ENCODE measurements around the gene RELB. TPM values are rescaled to one million over a fixed set of nuclear protein-coding genes. Genes with fewer than 3 reads are reported as not detected.

Gene RELB
- total RNA-seq, 5 donors from 2014 or later (not counting 1 experiment from before 2014, with no cell fraction given) = 29.4 to 65.5 (median 40.4) TPM

- POLR2A ChIA-PET = interaction anchor here in 1 of 2 donors (0.6 kb wide), 1 partner anchor 350 kb away, joined by 3 read pairs; no protein-coding TSS in a partner anchor
Measured at GRCh38 chr19:45078390-45079062, 77.3 kb downstream of the RELB start.

DNA sequence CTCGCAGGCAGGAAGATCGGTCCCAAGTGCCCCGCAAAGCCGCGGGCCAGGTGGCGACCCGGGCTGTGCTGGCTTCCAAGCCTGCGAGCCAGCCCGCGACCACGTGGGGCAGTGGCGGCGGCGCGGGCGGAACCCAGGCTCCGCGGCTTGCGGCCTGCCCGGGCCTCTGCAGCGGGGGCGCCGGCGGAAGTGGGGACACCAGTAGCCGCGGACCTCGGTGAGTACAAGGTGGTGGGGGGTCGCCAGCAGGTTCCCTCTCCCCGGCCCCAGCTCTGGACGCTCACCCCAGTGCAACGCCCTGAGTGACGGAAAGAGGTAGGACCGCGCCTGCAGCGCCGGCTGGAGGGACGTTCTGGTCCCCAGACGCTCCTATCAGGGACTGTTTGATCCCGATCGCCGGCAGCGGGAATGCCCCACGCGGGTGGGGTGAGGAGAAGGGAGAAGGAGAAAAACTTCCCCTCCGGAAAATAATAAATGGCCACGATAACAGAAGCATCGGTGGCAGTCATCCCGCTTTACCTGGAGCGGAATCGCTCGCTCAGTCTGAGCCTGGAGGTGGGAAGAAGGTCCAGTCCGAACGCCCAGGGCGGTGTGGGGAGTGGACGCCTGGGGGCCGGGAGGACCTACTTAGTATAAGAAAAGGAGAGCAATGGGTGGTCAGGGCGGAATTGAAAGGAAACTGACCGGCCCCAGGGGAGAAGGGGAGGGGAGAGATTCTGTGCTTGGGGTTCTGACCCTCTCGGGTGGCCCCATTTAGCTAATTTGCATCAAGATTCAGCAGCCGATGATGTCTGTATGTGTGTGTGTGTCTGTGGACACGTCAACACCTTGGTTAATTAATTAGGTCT, 78.0 kb downstream of the RELB start, which contains the start of gene GEMIN7:
Gene GEMIN7 (plus strand): TSS at position 198 of the 848 bp plus-strand sequence. CDS start 10,855 bp downstream, outside the sequence.
- WGBS (ENCODE audit: insufficient coverage) = under 1% methylated on average over 54 of the region's 61 CpGs
- Mint-ChIP-seq H3K27me3 (no peaks in the 10 kb centered on the region), H3K27ac (peak within 1 kb of the TSS; percentile 85), H3K36me3 (peaks cover 12% of the 10 kb centered on the region), H3K4me1 (peaks cover 44 to 65% (median 49%) of the 10 kb centered on the region in 3 donors), H3K9me3 (no peaks in the 10 kb centered on the region), H3K4me3 (peak within 1 kb of the TSS; percentile 92 to 99 (median 93))
- ChIA-PET POLR2A (no interaction called here), CTCF (interaction anchor here in 1 of 2 donors (0.5 to 1.2 kb wide), 5 partner anchors 13 to 104 kb away, joined by 3 to 8 read pairs (median 3); no protein-coding TSS in a partner anchor)
- Histone ChIP-seq H3K36me3 (ENCODE audit: control insufficient read depth in 2 of 2, extremely low read depth in 1 of 2, insufficient read depth in 1 of 2, low read length in 1 of 2) (peaks cover 2 to 11% of the 10 kb centered on the region in 2 donors), H3K9me3 (no peaks in the 10 kb centered on the region), H3K27ac (ENCODE audit: low read length) (peak within 1 kb of the TSS; percentile 66), H3K27me3 (replicated peaks in 1 of 2; ENCODE audit: control insufficient read depth in 2 of 2, extremely low read depth in 1 of 2, insufficient read depth in 2 of 2, low read length in 1 of 2) (no peaks in the 10 kb centered on the region), H3K4me3 (ENCODE audit: control insufficient read depth in 1 of 2, extremely low read depth in 1 of 2, low read length in 1 of 2) (peak within 1 kb of the TSS; percentile 89 to 95), H3K4me1 (ENCODE audit: control insufficient read depth in 1 of 2, extremely low read depth in 1 of 2, insufficient read depth in 2 of 2, low read length in 2 of 2) (peaks cover 27 to 61% of the 10 kb centered on the region in 2 experiments)
- ATAC-seq (replicated peaks in 1 of 4) (peak; percentile 74 to 77 (median 76)), DNase-seq (peak; percentile 50 to 85 (median 70))

More at GRCh38 chr19:45078390-45079062, 77.3 kb downstream of the RELB start:
- peak overlapping the region; percentile 89 to 95 for H3K4me3 ChIP-seq (ENCODE audit: control insufficient read depth in 1 of 2, extremely low read depth in 1 of 2, low read length in 1 of 2)
- no peaks in the 10 kb centered on the region for H3K27me3 Mint-ChIP-seq
- H3K36me3 ChIP-seq (ENCODE audit: control insufficient read depth in 2 of 2, extremely low read depth in 1 of 2, insufficient read depth in 1 of 2, low read length in 1 of 2) = peaks cover 2 to 11% of the 10 kb centered on the region in 2 donors
- 0% methylated on average over 1 of the region's 10 CpGs for WGBS (ENCODE audit: insufficient coverage)
- peak overlapping the region; percentile 1 for H3K27ac ChIP-seq (ENCODE audit: low read length)
- H3K4me1 ChIP-seq (ENCODE audit: control insufficient read depth in 1 of 2, extremely low read depth in 1 of 2, insufficient read depth in 2 of 2, low read length in 2 of 2) = peaks cover 27 to 61% of the 10 kb centered on the region in 2 experiments
- peak overlapping the region; percentile 92 to 99 (median 93) for H3K4me3 Mint-ChIP-seq
- peaks cover 12% of the 10 kb centered on the region for H3K36me3 Mint-ChIP-seq
- no peaks in the 10 kb centered on the region for H3K27me3 ChIP-seq (replicated peaks in 1 of 2; ENCODE audit: control insufficient read depth in 2 of 2, extremely low read depth in 1 of 2, insufficient read depth in 2 of 2, low read length in 1 of 2)
- DNase-seq (no peak), ATAC-seq (replicated peaks in 1 of 4) (no peak)
- no peaks in the 10 kb centered on the region for H3K9me3 Mint-ChIP-seq
- peak overlapping the region; percentile 49 to 66 for H3K27ac Mint-ChIP-seq
- peaks cover 44 to 65% (median 49%) of the 10 kb centered on the region in 3 donors for H3K4me1 Mint-ChIP-seq
- CTCF ChIA-PET = interaction anchor here in 1 of 2 donors (0.5 kb wide), 1 partner anchor 14 kb away, joined by 3 read pairs; no protein-coding TSS in a partner anchor
- no peaks in the 10 kb centered on the region for H3K9me3 ChIP-seq

DNA sequence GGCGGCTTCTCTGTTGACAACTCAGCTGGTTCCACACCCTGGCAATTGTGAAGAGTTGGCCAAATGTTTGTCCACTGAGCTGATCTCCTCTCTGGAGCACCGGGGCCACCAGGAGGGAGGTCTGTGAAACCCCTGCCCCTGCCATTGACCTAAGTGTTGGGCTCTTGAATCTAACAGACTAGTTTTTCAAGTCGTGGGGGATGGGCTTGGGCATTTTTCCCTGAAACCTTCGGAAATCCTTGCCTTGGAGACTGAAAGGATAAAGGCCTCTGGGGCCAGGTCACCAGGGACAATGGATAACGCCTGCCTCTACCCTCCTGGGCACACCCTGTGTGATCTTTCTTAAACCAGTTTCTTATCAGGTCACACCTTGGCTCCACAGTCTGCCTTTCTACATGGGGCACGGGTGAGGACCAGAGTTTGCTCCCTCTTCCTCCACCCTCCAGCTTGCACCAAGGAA, 78.7 kb downstream of the RELB start:
- Mint-ChIP-seq H3K27ac (peak overlapping the region; percentile 85), H3K4me3 (peak overlapping the region; percentile 92 to 99 (median 93)), H3K27me3 (no peaks in the 10 kb centered on the region), H3K9me3 (no peaks in the 10 kb centered on the region), H3K36me3 (peaks cover 12% of the 10 kb centered on the region), H3K4me1 (peaks cover 44 to 60% (median 46%) of the 10 kb centered on the region in 3 donors)
- peak in 1 of 35 experiments; percentile 35 for DNase-seq
- CTCF ChIA-PET = interaction anchor here (0.5 to 1.2 kb wide), 6 partner anchors 12 to 104 kb away, joined by 3 to 8 read pairs (median 4); partner anchors contain the start of gene TRAPPC6A (in 1 of the 2)
- WGBS (ENCODE audit: insufficient coverage) = 19% methylated on average over 4 of the region's 6 CpGs
- ATAC-seq (replicated peaks in 1 of 4) = no peak
- H3K4me3 ChIP-seq (ENCODE audit: control insufficient read depth in 1 of 2, extremely low read depth in 1 of 2, low read length in 1 of 2) = peak overlapping the region; percentile 89 to 95
- POLR2A ChIA-PET = no interaction called here
- H3K36me3 ChIP-seq (ENCODE audit: control insufficient read depth in 2 of 2, extremely low read depth in 1 of 2, insufficient read depth in 1 of 2, low read length in 1 of 2) = peaks cover 2 to 11% of the 10 kb centered on the region in 2 donors
- peak overlapping the region; percentile 66 for H3K27ac ChIP-seq (ENCODE audit: low read length)
- no peaks in the 10 kb centered on the region for H3K27me3 ChIP-seq (replicated peaks in 1 of 2; ENCODE audit: control insufficient read depth in 2 of 2, extremely low read depth in 1 of 2, insufficient read depth in 2 of 2, low read length in 1 of 2)
- no peaks in the 10 kb centered on the region for H3K9me3 ChIP-seq
- H3K4me1 ChIP-seq (ENCODE audit: control insufficient read depth in 1 of 2, extremely low read depth in 1 of 2, insufficient read depth in 2 of 2, low read length in 2 of 2) = peaks cover 27 to 55% of the 10 kb centered on the region in 2 experiments

- 93% methylated on average over 2 of the region's 5 CpGs for WGBS (ENCODE audit: insufficient coverage)
- H3K4me1 Mint-ChIP-seq = peaks cover 38 to 56% (median 41%) of the 10 kb centered on the region in 3 donors
- peaks cover 2 to 15% of the 10 kb centered on the region in 2 donors for H3K36me3 ChIP-seq (ENCODE audit: control insufficient read depth in 2 of 2, extremely low read depth in 1 of 2, insufficient read depth in 1 of 2, low read length in 1 of 2)
Measured at GRCh38 chr19:45082170-45082569, 80.9 kb downstream of the RELB start.

GRCh38 chr19:45086480-45086879, 85.2 kb downstream of the RELB start:
- H3K36me3 ChIP-seq (ENCODE audit: control insufficient read depth in 2 of 2, extremely low read depth in 1 of 2, insufficient read depth in 1 of 2, low read length in 1 of 2) = peaks cover 8 to 24% of the 10 kb centered on the region in 2 donors
- Mint-ChIP-seq H3K27ac (peak overlapping the region; percentile 68 to 98), H3K9me3 (no peaks in the 10 kb centered on the region), H3K36me3 (peaks cover 24% of the 10 kb centered on the region), H3K27me3 (no peaks in the 10 kb centered on the region), H3K4me3 (no peak overlapping the region), H3K4me1 (peaks cover 34 to 48% (median 41%) of the 10 kb centered on the region in 3 donors)
- H3K27ac ChIP-seq (ENCODE audit: low read length) = no peak overlapping the region
- no peaks in the 10 kb centered on the region for H3K9me3 ChIP-seq
- H3K27me3 ChIP-seq (replicated peaks in 1 of 2; ENCODE audit: control insufficient read depth in 2 of 2, extremely low read depth in 1 of 2, insufficient read depth in 2 of 2, low read length in 1 of 2) = no peaks in the 10 kb centered on the region
- ChIA-PET POLR2A (no interaction called here), CTCF (no interaction called here)
- H3K4me1 ChIP-seq (ENCODE audit: control insufficient read depth in 1 of 2, extremely low read depth in 1 of 2, insufficient read depth in 2 of 2, low read length in 2 of 2) = peaks cover 5 to 45% of the 10 kb centered on the region in 2 experiments
- H3K4me3 ChIP-seq (ENCODE audit: control insufficient read depth in 1 of 2, extremely low read depth in 1 of 2, low read length in 1 of 2) = no peak overlapping the region
- no peak for ATAC-seq (replicated peaks in 1 of 4)
- WGBS (ENCODE audit: insufficient coverage) = 100% methylated on average over 1 of the region's 4 CpGs
- no peak for DNase-seq

More at GRCh38 chr19:45082170-45082569, 80.9 kb downstream of the RELB start:
- Mint-ChIP-seq H3K4me3 (peak overlapping the region; percentile 26 to 54 (median 29)), H3K27me3 (no peaks in the 10 kb centered on the region), H3K9me3 (no peaks in the 10 kb centered on the region), H3K27ac (no peak overlapping the region), H3K36me3 (peaks cover 18% of the 10 kb centered on the region)
- CTCF ChIA-PET = no interaction called here
- H3K9me3 ChIP-seq = no peaks in the 10 kb centered on the region
- POLR2A ChIA-PET = no interaction called here
- H3K4me1 ChIP-seq (ENCODE audit: control insufficient read depth in 1 of 2, extremely low read depth in 1 of 2, insufficient read depth in 2 of 2, low read length in 2 of 2) = peaks cover 17 to 38% of the 10 kb centered on the region in 2 experiments
- H3K27me3 ChIP-seq (replicated peaks in 1 of 2; ENCODE audit: control insufficient read depth in 2 of 2, extremely low read depth in 1 of 2, insufficient read depth in 2 of 2, low read length in 1 of 2) = no peaks in the 10 kb centered on the region
- H3K27ac ChIP-seq (ENCODE audit: low read length) = no peak overlapping the region
- no peak for ATAC-seq (replicated peaks in 1 of 4)
- H3K4me3 ChIP-seq (ENCODE audit: control insufficient read depth in 1 of 2, extremely low read depth in 1 of 2, low read length in 1 of 2) = no peak overlapping the region
- DNase-seq = no peak
